ENCODE results near the gene SPINK1. TPM values are rescaled to one million over a fixed set of nuclear protein-coding genes. Genes with fewer than 3 reads are reported as not detected.

SPINK1 gene
- polyA plus RNA-seq, 1 donor (not counting 4 experiments of a cell fraction or from before 2014, with no cell fraction given): 0.17 TPM

DNA sequence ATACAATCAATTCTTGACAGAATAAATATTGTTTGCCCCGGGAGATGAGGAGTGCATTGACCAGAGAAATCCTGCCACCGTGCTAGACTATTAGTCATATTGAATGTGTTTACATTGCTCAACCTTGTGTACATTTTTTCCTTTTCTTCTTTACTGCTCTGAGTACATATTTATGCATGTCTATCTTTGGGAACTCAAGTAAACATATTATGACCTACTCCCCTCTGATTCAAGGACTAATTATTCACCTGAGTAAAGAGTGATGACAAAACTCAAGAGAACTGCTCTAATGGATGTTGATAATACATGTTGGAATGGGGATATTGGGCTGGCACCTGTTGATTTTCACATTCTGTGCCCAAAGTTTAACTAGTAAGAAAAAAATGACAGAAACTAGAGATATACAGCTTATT, 3.9 kb upstream of the SPINK1 start:
- no peaks in the 10 kb centered on the region for H4K20me1 ChIP-seq (ENCODE audit: control insufficient read depth, extremely low read depth, insufficient read depth, low read length)
- H3K4me2 ChIP-seq (ENCODE audit: control insufficient read depth, extremely low read depth, insufficient read depth, low read depth, low read length): no peak overlapping the region
- H3K4me3 ChIP-seq (ENCODE audit: control insufficient read depth in 2 of 3, extremely low read depth in 1 of 3, insufficient read depth in 2 of 3, low read depth in 1 of 3, low read length in 3 of 3): no peak overlapping the region
- FAIRE-seq (no peak), DNase-seq (ENCODE audit: low read depth, low spot score) (no peak)
- no peaks in the 10 kb centered on the region for H3K9me1 ChIP-seq (ENCODE audit: control insufficient read depth, extremely low read depth, insufficient read depth, low read length)
- no peak overlapping the region for H3K9ac ChIP-seq (ENCODE audit: control insufficient read depth, extremely low read depth, insufficient read depth, low read length)
- H3K27ac ChIP-seq (ENCODE audit: control insufficient read depth, insufficient read depth, low read length): no peak overlapping the region
- peaks cover 5% of the 10 kb centered on the region for H3K27me3 ChIP-seq (ENCODE audit: control insufficient read depth, extremely low read depth, insufficient read depth, low read length)
- no peaks in the 10 kb centered on the region for H3K4me1 ChIP-seq (ENCODE audit: control insufficient read depth, extremely low read depth, insufficient read depth, low read length)
- dilution Hi-C loops (cut with MboI; ENCODE audit: extremely low pct_ligation_motif_present, low sequenced_read_pairs): no loop called here
- H3K9me3 ChIP-seq (ENCODE audit: control insufficient read depth, low read depth, low read length): no peaks in the 10 kb centered on the region
- H3K79me2 ChIP-seq (ENCODE audit: control insufficient read depth, insufficient read depth, low read length): no peaks in the 10 kb centered on the region
- H2AFZ ChIP-seq (ENCODE audit: control insufficient read depth, low read length): no peak overlapping the region
- no peaks in the 10 kb centered on the region for H3K36me3 ChIP-seq (ENCODE audit: control insufficient read depth in 2 of 2, extremely low read depth in 1 of 2, insufficient read depth in 2 of 2, low read length in 2 of 2)
- TF ChIP-seq, protein P1, sequence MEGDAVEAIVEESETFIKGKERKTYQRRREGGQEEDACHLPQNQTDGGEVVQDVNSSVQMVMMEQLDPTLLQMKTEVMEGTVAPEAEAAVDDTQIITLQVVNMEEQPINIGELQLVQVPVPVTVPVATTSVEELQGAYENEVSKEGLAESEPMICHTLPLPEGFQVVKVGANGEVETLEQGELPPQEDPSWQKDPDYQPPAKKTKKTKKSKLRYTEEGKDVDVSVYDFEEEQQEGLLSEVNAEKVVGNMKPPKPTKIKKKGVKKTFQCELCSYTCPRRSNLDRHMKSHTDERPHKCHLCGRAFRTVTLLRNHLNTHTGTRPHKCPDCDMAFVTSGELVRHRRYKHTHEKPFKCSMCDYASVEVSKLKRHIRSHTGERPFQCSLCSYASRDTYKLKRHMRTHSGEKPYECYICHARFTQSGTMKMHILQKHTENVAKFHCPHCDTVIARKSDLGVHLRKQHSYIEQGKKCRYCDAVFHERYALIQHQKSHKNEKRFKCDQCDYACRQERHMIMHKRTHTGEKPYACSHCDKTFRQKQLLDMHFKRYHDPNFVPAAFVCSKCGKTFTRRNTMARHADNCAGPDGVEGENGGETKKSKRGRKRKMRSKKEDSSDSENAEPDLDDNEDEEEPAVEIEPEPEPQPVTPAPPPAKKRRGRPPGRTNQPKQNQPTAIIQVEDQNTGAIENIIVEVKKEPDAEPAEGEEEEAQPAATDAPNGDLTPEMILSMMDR (optimal IDR thresholded peaks at IDR 0.05 in 1 of 3, IDR thresholded peaks at IDR 0.05 in 1 of 3, conservative IDR thresholded peaks at IDR 0.05 in 1 of 3; ENCODE audit: extremely low read depth in 1 of 3, insufficient read depth in 2 of 3, low read length in 3 of 3): no peak
- TF ChIP-seq EZH2 (IDR thresholded peaks at IDR 0.05; ENCODE audit: low read length): no peak

DNA sequence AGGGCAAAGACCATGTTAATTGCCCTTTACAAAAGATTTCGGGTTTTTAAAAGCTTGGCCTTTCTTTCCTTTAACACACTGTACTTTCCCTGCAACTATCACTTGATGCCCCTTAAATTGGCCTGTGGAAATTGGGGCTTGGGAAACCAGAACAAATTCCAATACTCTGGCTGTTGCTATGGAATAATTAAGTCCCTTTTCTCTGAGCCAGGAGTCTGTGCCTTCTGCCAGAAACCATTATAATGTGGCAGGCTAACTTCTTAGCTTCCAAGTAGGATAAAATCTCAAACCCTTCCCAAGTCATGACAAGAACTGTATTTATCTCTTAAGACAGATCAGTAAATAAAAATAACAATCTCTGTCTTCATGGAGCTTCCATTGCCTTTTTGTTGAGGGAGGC, 1.1 kb upstream of the SPINK1 start:
- no peaks in the 10 kb centered on the region for H4K20me1 ChIP-seq (ENCODE audit: control insufficient read depth, extremely low read depth, insufficient read depth, low read length)
- H3K9me1 ChIP-seq (ENCODE audit: control insufficient read depth, extremely low read depth, insufficient read depth, low read length): no peaks in the 10 kb centered on the region
- no peak overlapping the region for H3K4me3 ChIP-seq (ENCODE audit: control insufficient read depth in 2 of 3, extremely low read depth in 1 of 3, insufficient read depth in 2 of 3, low read depth in 1 of 3, low read length in 3 of 3)
- no peaks in the 10 kb centered on the region for H3K4me1 ChIP-seq (ENCODE audit: control insufficient read depth, extremely low read depth, insufficient read depth, low read length)
- no peak for FAIRE-seq
- H3K9me3 ChIP-seq (ENCODE audit: control insufficient read depth, low read depth, low read length): no peaks in the 10 kb centered on the region
- no peaks in the 10 kb centered on the region for H3K79me2 ChIP-seq (ENCODE audit: control insufficient read depth, insufficient read depth, low read length)
- H3K36me3 ChIP-seq (ENCODE audit: control insufficient read depth in 2 of 2, extremely low read depth in 1 of 2, insufficient read depth in 2 of 2, low read length in 2 of 2): no peaks in the 10 kb centered on the region
- dilution Hi-C loops (cut with MboI; ENCODE audit: extremely low pct_ligation_motif_present, low sequenced_read_pairs): no loop called here
- H3K27me3 ChIP-seq (ENCODE audit: control insufficient read depth, extremely low read depth, insufficient read depth, low read length): peaks cover 5% of the 10 kb centered on the region
- H3K9ac ChIP-seq (ENCODE audit: control insufficient read depth, extremely low read depth, insufficient read depth, low read length): no peak overlapping the region
- no peak for TF ChIP-seq EZH2 (IDR thresholded peaks at IDR 0.05; ENCODE audit: low read length)
- TF ChIP-seq, protein P1 (optimal IDR thresholded peaks at IDR 0.05 in 1 of 3, IDR thresholded peaks at IDR 0.05 in 1 of 3, conservative IDR thresholded peaks at IDR 0.05 in 1 of 3; ENCODE audit: extremely low read depth in 1 of 3, insufficient read depth in 2 of 3, low read length in 3 of 3): no peak
- no peak for DNase-seq (ENCODE audit: low read depth, low spot score)
- H3K27ac ChIP-seq (ENCODE audit: control insufficient read depth, insufficient read depth, low read length): no peak overlapping the region
- H2AFZ ChIP-seq (ENCODE audit: control insufficient read depth, low read length): no peak overlapping the region
- H3K4me2 ChIP-seq (ENCODE audit: control insufficient read depth, extremely low read depth, insufficient read depth, low read depth, low read length): no peak overlapping the region
